HL-60/S4 treated with phorbol 12-myristate 13-acetate at 8.2 ng/mL for 4 days and 3 days (cell line): ENCODE data around the gene ENTPD2.

ENCODE experiments used
- in situ Hi-C: fragments of 300-500 bp; cut with MboI; formaldehyde crosslinking; loops from 2 replicates; pipeline ENCODE4 v1.15.0; 2022; ENCODE audit warnings: low sequenced_read_pairs

The ENTPD2 gene

GRCh38 chr9:137080260-137081122 is 26.6 kb upstream of the ENTPD2 start:
- in situ Hi-C loops, result no loop called here

DNA sequence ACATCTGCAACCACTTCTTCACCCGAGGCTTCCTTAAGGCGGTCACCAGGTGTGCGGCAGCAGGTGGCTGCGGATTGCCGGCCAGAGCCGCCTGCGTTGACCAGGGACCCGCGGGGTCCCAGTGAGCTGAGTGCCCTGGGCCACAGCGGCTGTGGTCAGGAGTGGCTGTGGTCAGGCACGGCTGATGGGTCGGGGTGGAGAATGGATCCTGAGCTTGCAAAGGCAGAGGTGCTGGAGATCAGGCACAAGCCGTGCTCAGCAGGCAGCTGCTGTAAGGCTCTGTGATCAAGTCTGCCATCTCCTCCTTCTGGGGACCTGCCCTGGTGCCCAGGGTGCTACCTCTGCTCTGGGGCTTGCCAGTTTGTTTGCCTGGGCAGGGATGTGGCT is 25.5 kb upstream of the ENTPD2 start:
- in situ Hi-C loops, result no loop called here

GRCh38 chr9:137078701-137079400 is 25.0 kb upstream of the ENTPD2 start:
- in situ Hi-C loops, result no loop called here

DNA sequence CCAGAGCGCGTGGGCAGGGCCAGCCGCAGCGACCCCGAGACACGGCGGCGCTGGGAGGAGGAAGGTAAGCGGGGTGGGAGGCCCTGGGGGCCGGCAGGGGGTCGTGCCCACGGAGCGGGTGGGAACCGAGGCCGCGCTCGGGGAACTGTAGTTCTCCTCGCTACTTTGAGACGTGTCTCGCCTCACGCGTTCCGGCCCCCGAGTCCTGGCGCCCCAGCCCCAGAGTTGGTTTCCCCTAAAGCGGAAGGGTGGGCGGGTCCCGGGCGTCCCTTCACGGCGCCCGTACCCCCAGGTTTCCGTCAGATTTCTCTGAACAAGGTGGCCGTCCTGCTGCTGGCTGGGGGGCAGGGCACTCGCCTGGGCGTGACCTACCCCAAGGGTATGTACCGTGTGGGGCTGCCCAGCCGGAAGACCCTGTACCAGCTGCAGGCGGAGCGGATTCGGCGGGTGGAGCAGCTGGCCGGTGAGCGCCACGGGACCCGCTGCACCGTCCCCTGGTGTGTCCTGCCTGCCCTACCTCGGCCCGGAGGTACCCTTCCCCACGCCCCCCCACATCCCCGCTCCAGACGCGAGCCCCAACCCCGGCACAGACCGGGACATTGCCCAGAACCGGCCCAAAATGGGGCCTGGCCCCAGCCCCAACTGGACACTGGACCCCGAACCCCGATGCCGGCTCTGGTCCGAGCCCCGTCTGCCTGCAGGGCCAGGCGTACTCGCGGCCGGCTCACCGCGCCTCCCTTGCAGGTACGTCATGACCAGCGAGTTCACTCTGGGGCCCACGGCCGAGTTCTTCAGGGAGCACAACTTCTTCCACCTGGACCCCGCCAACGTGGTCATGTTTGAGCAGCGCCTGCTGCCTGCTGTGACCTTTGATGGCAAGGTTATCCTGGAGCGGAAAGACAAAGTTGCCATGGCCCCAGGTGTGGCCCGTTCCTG is 24.2 kb upstream of the ENTPD2 start:
- in situ Hi-C loops, result no loop called here

DNA sequence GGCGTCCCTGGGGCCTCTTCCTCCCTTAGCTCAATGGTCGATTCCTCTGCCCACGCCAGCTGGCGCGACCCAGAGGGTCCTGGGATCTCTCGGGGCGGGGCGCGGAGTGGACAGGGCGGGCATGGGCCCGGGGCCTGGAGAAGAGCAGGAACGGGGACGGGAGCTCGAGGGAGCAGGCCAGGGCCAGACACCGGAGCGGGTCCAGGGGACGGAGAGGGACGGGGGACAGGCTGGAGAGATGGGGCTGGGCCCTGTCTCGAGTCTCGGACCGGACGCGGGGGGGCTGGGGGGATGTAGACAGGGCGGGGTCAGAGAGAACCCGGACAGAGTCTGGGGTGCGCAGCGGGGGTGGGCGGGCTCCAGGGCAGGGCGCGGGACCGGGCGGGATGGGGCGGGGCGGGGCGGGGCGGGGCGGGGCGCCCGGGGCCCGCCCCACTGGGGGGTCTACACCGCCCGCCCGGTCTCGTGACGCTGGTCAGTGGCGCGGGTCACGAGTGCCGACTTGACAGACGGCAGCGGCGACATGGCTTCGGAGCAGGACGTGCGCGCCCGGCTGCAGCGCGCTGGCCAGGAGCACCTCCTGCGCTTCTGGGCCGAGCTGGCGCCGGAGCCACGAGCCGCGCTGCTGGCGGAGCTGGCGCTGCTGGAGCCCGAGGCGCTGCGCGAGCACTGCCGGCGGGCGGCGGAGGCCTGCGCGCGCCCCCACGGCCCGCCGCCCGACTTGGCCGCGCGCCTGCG is 23.3 kb upstream of the ENTPD2 start, which contains the start of gene UAP1L1:
Gene UAP1L1 (plus strand): TSS at position 508 of the 738 bp plus-strand sequence. CDS start 16 bp downstream, at position 524.
- in situ Hi-C loops, result no loop called here

- in situ Hi-C loops, result no loop called here
These were observed 22.8 kb upstream of the ENTPD2 start for GRCh38 chr9:137076636-137077009.

- in situ Hi-C loops, result no loop called here
These were observed 21.5 kb upstream of the ENTPD2 start for GRCh38 chr9:137075275-137075775.

DNA sequence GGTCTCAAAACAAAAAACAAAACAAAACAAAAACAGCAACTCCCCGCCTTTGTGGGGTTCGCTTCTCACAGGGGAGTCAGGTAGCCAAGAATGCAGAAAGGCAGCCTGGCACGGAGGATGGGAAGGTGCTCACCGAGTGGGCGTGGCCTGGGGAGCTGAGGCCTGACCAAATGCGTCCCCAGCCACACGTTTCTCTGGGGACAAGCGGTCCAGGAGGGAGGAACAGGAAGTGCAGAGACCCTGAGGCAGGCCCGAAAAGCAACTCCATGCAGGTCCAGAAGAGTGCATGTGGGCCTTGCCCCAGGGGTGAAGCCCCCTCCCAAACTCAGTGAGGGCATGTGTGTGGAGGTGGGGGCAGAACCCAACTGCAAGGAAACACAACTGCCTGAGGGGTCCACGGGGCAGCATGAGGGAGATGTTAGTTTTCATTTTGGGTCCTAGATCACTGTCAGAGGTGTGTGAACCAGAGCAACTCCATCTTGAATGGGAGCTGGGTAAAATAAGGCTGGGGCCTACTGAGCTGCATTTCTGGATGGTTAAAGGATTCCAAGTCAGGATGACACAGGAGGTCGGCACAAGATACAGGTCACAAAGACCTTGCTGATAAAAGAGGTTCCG is 20.9 kb upstream of the ENTPD2 start:
- in situ Hi-C loops, result no loop called here

DNA sequence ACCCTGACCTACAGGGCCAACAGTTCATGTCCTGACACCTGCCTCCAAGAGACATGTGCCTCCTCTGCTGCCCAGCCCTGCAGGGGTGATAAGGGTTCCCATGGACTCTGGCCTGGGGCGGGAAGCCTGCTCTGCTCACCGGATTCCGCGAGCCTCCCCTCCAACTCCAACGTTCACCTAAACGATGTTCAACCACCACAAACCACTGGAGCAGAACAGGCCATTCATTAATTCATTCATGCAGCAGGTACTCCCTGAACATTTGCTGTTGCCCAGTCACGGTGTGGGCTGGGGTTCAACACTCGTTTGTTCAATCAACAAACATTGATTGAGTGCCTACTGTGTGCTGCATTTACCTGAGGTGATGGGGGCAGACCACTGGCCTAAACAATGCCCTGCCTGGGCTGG is 20.1 kb upstream of the ENTPD2 start:
- in situ Hi-C loops, result no loop called here

- in situ Hi-C loops, result no loop called here
These were observed 17.4 kb upstream of the ENTPD2 start for GRCh38 chr9:137071282-137071681.

- in situ Hi-C loops, result no loop called here
These were observed 17.0 kb upstream of the ENTPD2 start for GRCh38 chr9:137070906-137071275.

DNA sequence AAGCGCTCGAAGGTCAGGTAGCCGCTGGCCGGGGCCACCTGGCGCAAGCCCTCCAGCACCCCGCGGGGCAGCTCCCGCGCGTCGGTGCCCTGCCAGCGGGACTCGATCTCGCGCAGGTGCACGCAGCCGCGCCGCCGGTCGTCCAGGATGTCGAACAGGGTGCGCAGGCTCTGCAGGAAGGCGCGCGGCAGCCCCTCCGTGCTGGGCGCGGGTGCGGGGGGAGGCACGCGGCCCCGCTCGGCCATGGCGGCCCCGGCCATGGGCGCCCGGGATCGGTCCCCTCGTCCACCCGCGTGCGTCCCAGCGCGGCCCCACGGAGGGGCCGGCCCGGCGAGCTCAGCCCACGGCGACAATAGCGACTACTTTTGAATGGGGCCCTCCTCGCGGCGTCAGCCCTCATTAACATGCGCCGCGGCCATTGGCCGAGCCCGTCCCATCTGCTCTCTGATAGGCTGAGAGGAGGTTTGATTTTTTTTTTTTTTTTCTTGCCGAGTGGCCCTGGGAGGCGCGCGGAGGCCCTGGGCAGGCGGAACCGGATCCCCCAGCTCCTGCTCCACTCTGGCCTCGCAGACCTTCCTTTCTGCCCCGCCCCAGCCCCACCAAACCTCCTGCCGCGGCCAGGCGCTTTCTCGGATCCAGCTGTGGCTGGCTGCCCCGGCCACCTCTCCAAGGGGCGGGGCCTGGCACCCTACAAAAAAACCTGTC is 16.5 kb upstream of the ENTPD2 start, which contains the start of gene SAPCD2:
Gene SAPCD2 (minus strand): TSS at position 357 of the 705 bp plus-strand sequence. CDS start 97 bp downstream, at position 260.
- in situ Hi-C loops, result no loop called here

DNA sequence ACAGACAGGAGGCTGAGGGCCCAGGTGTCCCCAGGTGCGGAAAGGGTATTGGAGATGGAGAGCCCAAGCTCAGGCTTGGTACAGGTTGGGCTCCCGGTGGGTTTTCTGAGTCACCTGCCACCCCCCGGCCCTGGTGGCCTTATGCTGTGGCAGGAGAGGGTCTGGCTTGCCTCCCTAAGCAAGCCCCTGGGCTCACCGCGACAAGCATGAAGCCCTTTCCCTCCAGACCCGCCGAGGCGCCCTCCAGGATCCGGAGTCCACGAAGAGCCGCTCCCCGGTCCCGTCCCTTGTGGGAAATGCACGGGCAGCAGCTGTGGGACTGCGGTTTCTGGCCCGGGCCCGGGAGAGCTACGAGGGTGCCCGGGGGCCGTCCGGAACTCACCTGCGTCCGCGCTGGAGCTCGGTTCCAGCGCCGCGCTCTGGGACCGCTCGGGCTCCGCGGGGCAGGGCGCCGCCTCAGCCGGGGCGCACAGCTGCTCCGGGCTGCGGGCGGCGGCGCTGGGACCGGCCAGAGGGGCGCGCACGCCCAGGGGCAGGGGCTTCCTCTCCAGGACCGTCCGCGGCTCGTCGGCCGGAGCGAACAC is 15.7 kb upstream of the ENTPD2 start:
- in situ Hi-C loops, result no loop called here

- in situ Hi-C loops, result no loop called here
These were observed 15.0 kb upstream of the ENTPD2 start for GRCh38 chr9:137068539-137069507.

DNA sequence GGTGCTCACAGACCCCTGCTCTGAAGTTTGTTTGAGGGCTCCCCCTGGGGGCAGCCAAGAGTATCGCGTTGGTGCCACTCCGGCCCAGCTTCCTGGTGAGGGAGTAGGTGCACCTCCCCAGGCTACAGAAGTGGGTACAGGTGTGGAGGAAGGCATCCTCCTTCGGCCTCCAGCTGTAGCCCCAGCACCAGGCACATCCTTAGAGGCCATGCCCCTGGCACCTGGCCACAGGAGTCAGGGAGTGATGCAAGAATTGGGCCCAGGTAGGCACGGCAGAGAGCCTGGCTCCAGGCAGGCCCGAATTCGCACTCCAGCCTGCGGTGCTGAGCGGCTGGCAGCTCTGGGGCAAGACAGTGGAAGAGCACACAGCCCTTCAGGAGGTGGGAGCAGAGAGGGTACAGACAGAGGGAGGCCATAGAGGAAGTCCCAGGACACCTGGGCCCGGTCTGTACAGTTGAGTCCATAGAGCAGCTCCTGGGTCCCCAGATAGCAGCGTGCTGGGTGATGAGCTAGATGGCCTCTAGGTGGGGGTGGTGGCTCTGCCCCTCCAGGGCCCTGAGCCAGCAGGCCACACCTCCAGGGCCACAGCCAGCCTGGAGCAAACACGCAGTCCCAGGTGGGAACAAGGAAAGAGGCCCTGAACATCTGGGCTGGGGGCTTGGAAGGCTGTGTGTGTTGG is 14.1 kb upstream of the ENTPD2 start:
- in situ Hi-C loops, result no loop called here

- in situ Hi-C loops, result no loop called here
These were observed 12.4 kb upstream of the ENTPD2 start for GRCh38 chr9:137066096-137066861.
